ENCODE results near the gene ALDH1L1. TPM values are rescaled to one million over a fixed set of nuclear protein-coding genes. Genes with fewer than 3 reads are reported as not detected.

Gene ALDH1L1
- total and polyA plus RNA-seq, 9 donors, result 8.3 to 85.5 (median 45.1) TPM

- H3K36me3 ChIP-seq, result no peaks in the 10 kb centered on the region
- intact Hi-C loops (cut with DNase I), result no loop called here
- WGBS, 3 donors, result 94 to 95% (median 94%) methylated on average over 26 of the region's 26 CpGs
- DNase-seq, result no peak
- no peak overlapping the region for H3K4me3 ChIP-seq
- H3K9me3 ChIP-seq, result no peaks in the 10 kb centered on the region
- no peak overlapping the region for H3K27ac ChIP-seq
- H3K4me1 ChIP-seq (ENCODE audit: insufficient read depth), result no peaks in the 10 kb centered on the region
- TF ChIP-seq, protein P1, sequence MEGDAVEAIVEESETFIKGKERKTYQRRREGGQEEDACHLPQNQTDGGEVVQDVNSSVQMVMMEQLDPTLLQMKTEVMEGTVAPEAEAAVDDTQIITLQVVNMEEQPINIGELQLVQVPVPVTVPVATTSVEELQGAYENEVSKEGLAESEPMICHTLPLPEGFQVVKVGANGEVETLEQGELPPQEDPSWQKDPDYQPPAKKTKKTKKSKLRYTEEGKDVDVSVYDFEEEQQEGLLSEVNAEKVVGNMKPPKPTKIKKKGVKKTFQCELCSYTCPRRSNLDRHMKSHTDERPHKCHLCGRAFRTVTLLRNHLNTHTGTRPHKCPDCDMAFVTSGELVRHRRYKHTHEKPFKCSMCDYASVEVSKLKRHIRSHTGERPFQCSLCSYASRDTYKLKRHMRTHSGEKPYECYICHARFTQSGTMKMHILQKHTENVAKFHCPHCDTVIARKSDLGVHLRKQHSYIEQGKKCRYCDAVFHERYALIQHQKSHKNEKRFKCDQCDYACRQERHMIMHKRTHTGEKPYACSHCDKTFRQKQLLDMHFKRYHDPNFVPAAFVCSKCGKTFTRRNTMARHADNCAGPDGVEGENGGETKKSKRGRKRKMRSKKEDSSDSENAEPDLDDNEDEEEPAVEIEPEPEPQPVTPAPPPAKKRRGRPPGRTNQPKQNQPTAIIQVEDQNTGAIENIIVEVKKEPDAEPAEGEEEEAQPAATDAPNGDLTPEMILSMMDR (IDR thresholded peaks at IDR 0.05), result no peak
- TF ChIP-seq EP300 (IDR thresholded peaks at IDR 0.05) (no peak), POLR2A (IDR thresholded peaks at IDR 0.05) (no peak)
- no peaks in the 10 kb centered on the region for H3K27me3 ChIP-seq
Observed at GRCh38 chr3:126157083-126157768, 23.2 kb downstream of the ALDH1L1 start.

DNA sequence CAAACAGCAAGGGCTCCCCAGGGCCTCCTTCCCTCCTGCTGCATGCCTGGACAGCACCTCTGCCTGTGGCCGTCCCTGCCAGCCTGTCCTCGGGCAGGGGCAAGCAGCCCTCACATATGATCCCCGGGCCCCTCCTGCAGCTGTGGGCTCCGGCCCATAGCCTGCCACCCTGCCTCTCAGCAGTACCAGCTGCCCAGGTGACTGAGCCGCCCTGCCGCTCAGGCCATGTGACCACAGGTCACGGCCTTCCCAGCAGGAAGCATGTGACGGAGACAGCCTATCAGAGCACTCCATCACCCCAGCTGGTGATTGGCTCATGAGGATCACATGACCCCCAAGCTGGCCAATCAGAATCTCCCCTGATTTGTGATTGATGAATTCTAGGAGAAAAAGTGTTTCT lies 23.9 kb downstream of the ALDH1L1 start:
- 68 to 96% (median 81%) methylated on average over 6 to 8 of the region's 8 CpGs for WGBS, 3 donors
- no peaks in the 10 kb centered on the region for H3K36me3 ChIP-seq
- no peaks in the 10 kb centered on the region for H3K9me3 ChIP-seq
- no peak overlapping the region for H3K4me3 ChIP-seq
- H3K4me1 ChIP-seq (ENCODE audit: insufficient read depth), result no peaks in the 10 kb centered on the region
- no peak for DNase-seq
- no peak overlapping the region for H3K27ac ChIP-seq
- intact Hi-C loops (cut with DNase I), result no loop called here
- TF ChIP-seq POLR2A (IDR thresholded peaks at IDR 0.05), result no peak
- TF ChIP-seq, protein P1 (IDR thresholded peaks at IDR 0.05), result no peak
- no peak for TF ChIP-seq EP300 (IDR thresholded peaks at IDR 0.05)
- H3K27me3 ChIP-seq, result no peaks in the 10 kb centered on the region

DNA sequence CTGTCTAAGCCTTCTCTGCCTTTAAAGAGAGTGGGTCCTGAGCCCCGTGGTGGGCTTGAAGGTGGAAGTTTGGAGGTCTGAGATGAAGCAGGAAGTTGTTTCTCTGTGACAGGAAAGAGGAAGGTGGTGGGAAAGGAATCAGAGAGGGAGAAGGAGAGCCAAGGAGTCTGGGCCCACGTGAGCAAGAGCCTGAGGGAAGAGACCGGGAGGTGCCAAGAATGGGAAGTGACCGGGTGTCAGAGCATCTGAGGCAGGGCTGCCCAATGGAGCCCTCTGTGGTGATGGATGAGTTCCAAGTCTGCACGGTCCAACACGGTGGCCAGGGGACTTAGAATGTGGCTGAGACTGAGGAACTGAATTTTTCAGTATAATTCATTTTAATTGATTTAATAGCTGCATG lies 24.6 kb downstream of the ALDH1L1 start:
- no peak for DNase-seq
- Histone ChIP-seq H3K9me3 (no peaks in the 10 kb centered on the region), H3K36me3 (no peaks in the 10 kb centered on the region), H3K4me3 (no peak overlapping the region), H3K4me1 (ENCODE audit: insufficient read depth) (no peaks in the 10 kb centered on the region), H3K27ac (no peak overlapping the region), H3K27me3 (no peaks in the 10 kb centered on the region)
- intact Hi-C loops (cut with DNase I), result no loop called here
- TF ChIP-seq POLR2A (IDR thresholded peaks at IDR 0.05), result no peak
- TF ChIP-seq, protein P1 (IDR thresholded peaks at IDR 0.05), result no peak
- no peak for TF ChIP-seq EP300 (IDR thresholded peaks at IDR 0.05)
- WGBS, 3 donors, result 59 to 63% (median 60%) methylated on average over 6 of the region's 6 CpGs

GRCh38 chr3:126155280-126155640 lies 25.1 kb downstream of the ALDH1L1 start:
- no peaks in the 10 kb centered on the region for H3K9me3 ChIP-seq
- 95 to 100% methylated on average over 2 of the region's 2 CpGs; no CpG with 5 or more reads in 1 of the 3 donors for WGBS, 3 donors
- intact Hi-C loops (cut with DNase I), result no loop called here
- no peaks in the 10 kb centered on the region for H3K27me3 ChIP-seq
- H3K36me3 ChIP-seq, result no peaks in the 10 kb centered on the region
- no peak overlapping the region for H3K4me3 ChIP-seq
- no peaks in the 10 kb centered on the region for H3K4me1 ChIP-seq (ENCODE audit: insufficient read depth)
- TF ChIP-seq, protein P1 (IDR thresholded peaks at IDR 0.05), result no peak
- TF ChIP-seq POLR2A (IDR thresholded peaks at IDR 0.05) (no peak), EP300 (IDR thresholded peaks at IDR 0.05) (no peak)
- H3K27ac ChIP-seq, result no peak overlapping the region
- no peak for DNase-seq

Measured in ovary (tissue), 9 donors.